ENCODE data around the gene TES. TPM values are rescaled to one million over a fixed set of nuclear protein-coding genes. Genes with fewer than 3 reads are reported as not detected.

TES gene
- total RNA-seq, 2 donors from 2014 or later, result 17.1 to 29.8 TPM

DNA sequence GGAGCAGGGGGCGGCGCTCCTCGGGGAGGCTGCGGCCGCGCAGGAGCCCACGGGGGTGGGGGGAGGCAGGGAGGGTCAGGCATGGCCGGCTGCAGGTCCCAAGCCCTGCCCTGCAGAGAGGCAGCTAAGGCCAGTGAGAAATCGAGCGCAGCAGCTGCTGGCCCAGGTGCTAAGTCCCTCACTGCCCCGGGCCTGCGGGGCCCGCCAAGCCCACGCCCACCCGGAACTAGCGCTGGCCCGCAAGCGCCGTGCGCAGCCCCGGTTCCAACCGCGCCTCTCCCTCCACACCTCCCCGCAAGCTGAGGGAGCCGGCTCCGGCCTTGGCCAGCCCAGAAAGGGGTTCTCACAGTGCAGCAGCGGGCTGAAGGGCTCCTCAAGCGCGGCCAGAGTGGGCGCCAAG is 28.3 kb upstream of the TES start:
- 87 to 99% methylated on average over 3 to 16 of the region's 30 CpGs for WGBS, 2 donors
- no peak for TF ChIP-seq POLR2A (IDR thresholded peaks at IDR 0.05)
- TF ChIP-seq, protein P1, sequence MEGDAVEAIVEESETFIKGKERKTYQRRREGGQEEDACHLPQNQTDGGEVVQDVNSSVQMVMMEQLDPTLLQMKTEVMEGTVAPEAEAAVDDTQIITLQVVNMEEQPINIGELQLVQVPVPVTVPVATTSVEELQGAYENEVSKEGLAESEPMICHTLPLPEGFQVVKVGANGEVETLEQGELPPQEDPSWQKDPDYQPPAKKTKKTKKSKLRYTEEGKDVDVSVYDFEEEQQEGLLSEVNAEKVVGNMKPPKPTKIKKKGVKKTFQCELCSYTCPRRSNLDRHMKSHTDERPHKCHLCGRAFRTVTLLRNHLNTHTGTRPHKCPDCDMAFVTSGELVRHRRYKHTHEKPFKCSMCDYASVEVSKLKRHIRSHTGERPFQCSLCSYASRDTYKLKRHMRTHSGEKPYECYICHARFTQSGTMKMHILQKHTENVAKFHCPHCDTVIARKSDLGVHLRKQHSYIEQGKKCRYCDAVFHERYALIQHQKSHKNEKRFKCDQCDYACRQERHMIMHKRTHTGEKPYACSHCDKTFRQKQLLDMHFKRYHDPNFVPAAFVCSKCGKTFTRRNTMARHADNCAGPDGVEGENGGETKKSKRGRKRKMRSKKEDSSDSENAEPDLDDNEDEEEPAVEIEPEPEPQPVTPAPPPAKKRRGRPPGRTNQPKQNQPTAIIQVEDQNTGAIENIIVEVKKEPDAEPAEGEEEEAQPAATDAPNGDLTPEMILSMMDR (IDR thresholded peaks at IDR 0.05), result no peak
- DNase-seq (no peak), ATAC-seq (no peak)
- Histone ChIP-seq H3K27ac (no peak overlapping the region), H3K36me3 (replicated peaks in 1 of 2; ENCODE audit: insufficient read depth in 1 of 2, low read depth in 2 of 2) (no peaks in the 10 kb centered on the region), H3K27me3 (no peaks in the 10 kb centered on the region), H3K4me1 (no peaks in the 10 kb centered on the region), H3K4me3 (no peak overlapping the region), H3K9me3 (no peaks in the 10 kb centered on the region)
- intact Hi-C loops (cut with DNase I), result no loop called here

DNA sequence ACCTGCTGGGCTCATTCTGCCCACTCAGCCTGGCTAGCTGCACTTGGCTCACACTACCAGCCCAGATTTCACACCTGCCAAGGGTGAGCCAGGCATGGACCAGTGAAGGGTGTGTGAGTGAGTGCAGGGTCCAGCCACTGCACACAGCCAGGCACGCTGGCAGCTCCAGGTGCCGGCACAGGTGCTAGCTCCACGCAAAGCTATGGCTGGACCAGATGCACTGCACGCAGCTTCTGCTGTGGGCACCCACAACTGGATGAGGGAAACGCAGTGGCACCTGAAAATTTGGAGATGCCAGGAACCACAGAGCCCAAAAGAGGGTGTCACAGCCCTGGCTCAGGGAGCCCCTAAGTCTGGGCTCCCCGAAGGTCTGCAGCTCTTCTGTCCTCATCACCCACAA is 24.9 kb upstream of the TES start:
- H3K27ac ChIP-seq, result no peak overlapping the region
- H3K4me1 ChIP-seq, result no peaks in the 10 kb centered on the region
- no peak for TF ChIP-seq POLR2A (IDR thresholded peaks at IDR 0.05)
- TF ChIP-seq, protein P1 (IDR thresholded peaks at IDR 0.05), result no peak
- peaks cover 0 to 5% (median 0%) of the 10 kb centered on the region in 3 donors for H3K9me3 ChIP-seq
- no peak overlapping the region for H3K4me3 ChIP-seq
- no peaks in the 10 kb centered on the region for H3K27me3 ChIP-seq
- ATAC-seq (no peak), DNase-seq (no peak)
- H3K36me3 ChIP-seq (replicated peaks in 1 of 2; ENCODE audit: insufficient read depth in 1 of 2, low read depth in 2 of 2), result no peaks in the 10 kb centered on the region
- 84 to 92% methylated on average over 5 to 6 of the region's 6 CpGs for WGBS, 2 donors
- intact Hi-C loops (cut with DNase I), result no loop called here

- no peak for ATAC-seq
- no peaks in the 10 kb centered on the region for H3K4me1 ChIP-seq
- 82 to 93% methylated on average over 3 to 6 of the region's 6 CpGs for WGBS, 2 donors
- H3K27me3 ChIP-seq, result no peaks in the 10 kb centered on the region
- H3K27ac ChIP-seq, result no peak overlapping the region
- no peak for TF ChIP-seq POLR2A (IDR thresholded peaks at IDR 0.05)
- TF ChIP-seq, protein P1 (IDR thresholded peaks at IDR 0.05), result no peak
- no peak for DNase-seq
- intact Hi-C loops (cut with DNase I), result no loop called here
- no peaks in the 10 kb centered on the region for H3K36me3 ChIP-seq (replicated peaks in 1 of 2; ENCODE audit: insufficient read depth in 1 of 2, low read depth in 2 of 2)
- no peak overlapping the region for H3K4me3 ChIP-seq
- H3K9me3 ChIP-seq, result peaks cover 0 to 5% (median 0%) of the 10 kb centered on the region in 3 donors
These were observed 24.4 kb upstream of the TES start for GRCh38 chr7:116185956-116186355.

DNA sequence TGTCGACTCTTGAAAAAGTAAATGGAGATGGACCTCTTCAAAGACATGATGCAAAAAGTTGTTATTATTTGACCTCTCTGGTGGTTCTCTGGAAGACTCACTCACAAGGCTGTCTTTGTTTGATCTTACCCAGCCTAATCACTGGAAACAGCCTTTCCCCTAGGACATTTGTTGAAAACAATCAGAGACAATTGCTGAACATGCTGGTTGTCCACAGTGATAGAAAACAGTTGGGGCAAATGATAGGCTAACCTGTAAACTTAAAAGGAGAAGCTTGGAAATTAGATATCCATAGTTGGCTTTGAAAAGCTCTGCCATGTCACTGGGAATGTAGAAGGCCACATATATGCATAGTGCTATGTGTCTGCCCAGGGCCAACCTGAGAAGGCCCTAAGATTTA is 22.9 kb upstream of the TES start:
- no peak overlapping the region for H3K4me3 ChIP-seq
- no peak overlapping the region for H3K27ac ChIP-seq
- peaks cover 0 to 5% (median 0%) of the 10 kb centered on the region in 3 donors for H3K9me3 ChIP-seq
- no peaks in the 10 kb centered on the region for H3K36me3 ChIP-seq (replicated peaks in 1 of 2; ENCODE audit: insufficient read depth in 1 of 2, low read depth in 2 of 2)
- intact Hi-C loops (cut with DNase I), result no loop called here
- H3K4me1 ChIP-seq, result no peaks in the 10 kb centered on the region
- no peak for DNase-seq
- ATAC-seq, result no peak
- no peaks in the 10 kb centered on the region for H3K27me3 ChIP-seq
- WGBS, 2 donors, result 82 to 100% methylated on average over 1 of the region's 1 CpG
- TF ChIP-seq, protein P1 (IDR thresholded peaks at IDR 0.05), result no peak
- TF ChIP-seq POLR2A (IDR thresholded peaks at IDR 0.05), result no peak

DNA sequence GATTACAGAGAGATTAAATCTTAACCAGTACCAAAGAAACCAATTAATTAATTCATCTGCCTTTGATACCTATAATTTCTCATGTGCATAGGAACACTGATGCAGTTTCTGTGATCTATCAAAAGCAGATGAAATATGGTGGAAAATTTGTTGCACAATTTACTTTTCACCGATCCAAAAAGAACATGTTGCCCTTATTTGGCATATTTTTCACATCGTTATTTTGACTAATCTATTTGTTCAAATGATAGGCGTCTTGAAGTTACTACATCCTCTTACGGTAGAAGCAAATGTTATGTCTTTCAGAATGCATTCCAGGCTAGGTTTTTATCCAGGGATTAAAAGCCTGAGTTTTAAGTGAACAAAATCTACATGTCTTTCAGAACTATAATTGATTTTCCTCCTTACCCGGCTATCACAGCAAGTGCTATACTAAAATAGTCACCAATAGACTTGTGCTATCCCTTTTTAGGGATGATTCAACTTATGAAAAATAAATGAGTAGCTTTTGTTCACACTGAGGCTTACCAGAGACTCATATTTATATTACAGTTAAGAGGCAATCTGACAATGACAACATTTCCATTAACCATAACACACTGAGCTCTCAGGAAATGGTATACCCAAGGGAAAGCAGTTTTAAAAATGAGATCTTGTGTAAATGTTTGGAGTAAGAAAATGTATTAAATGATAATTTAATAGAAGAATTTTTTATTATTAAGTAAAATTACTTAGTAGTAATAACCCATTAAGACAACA is 16.8 kb upstream of the TES start:
- no peak for DNase-seq
- Histone ChIP-seq H3K9me3 (no peaks in the 10 kb centered on the region), H3K4me3 (no peak overlapping the region), H3K27me3 (no peaks in the 10 kb centered on the region), H3K27ac (no peak overlapping the region), H3K36me3 (replicated peaks in 1 of 2; ENCODE audit: insufficient read depth in 1 of 2, low read depth in 2 of 2) (no peaks in the 10 kb centered on the region), H3K4me1 (no peaks in the 10 kb centered on the region)
- TF ChIP-seq, protein P1 (IDR thresholded peaks at IDR 0.05), result no peak
- TF ChIP-seq POLR2A (IDR thresholded peaks at IDR 0.05), result no peak
- 67 to 68% methylated on average over 5 of the region's 5 CpGs for WGBS, 2 donors
- no peak for ATAC-seq
- intact Hi-C loops (cut with DNase I), result no loop called here

Measured in body of pancreas (tissue), 4 donors.